Spleen (tissue), 7 donors: ENCODE results near the gene CALM3.

Experiments
- POLR2A ChIP-seq, 3 donors: fragments of 450-650 bp; IDR thresholded peaks; one replicate each; pipeline ENCODE4 v1.5.1; 2017; ENCODE audit warnings: antibody characterized with exemption in 3 of 3, mild to moderate bottlenecking in 1 of 3
- TF ChIP-seq, protein P1 (sequence below), 11 experiments: fragments of 200-600 bp in 7 of 11; fragments of 450-650 bp in 4 of 11; sonication (generic) in 4 of 11; IDR thresholded peaks in 8 of 11; conservative IDR thresholded peaks in 3 of 11; 1 replicate in 7 of 11; 2 replicates in 4 of 11; pipeline versions ENCODE4 v1.4.0 to v1.8.0; 2016 to 2021; ENCODE audit warnings: antibody characterized with exemption in 11 of 11, inconsistent platforms in 4 of 11, mild to moderate bottlenecking in 1 of 11
- donor health status: DM: no; HTN: no; CAD: no; lungs with moderate emphysema.
- donor health status: DM: no; HTN: no; CAD: no.
- donor health status: DM: no; HTN: no; CAD: no.

DNA sequence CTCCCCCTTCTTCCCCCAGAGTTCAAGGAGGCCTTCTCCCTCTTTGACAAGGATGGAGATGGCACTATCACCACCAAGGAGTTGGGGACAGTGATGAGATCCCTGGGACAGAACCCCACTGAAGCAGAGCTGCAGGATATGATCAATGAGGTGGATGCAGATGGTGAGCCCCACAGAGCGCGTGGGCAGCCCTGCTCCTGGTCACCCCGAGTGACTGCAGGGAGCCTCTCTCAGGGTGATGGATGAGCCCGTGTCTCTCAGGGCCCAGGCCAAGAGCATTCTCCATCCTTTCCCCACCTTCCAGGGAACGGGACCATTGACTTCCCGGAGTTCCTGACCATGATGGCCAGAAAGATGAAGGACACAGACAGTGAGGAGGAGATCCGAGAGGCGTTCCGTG is 7.0 kb downstream of the CALM3 start:
- TF ChIP-seq, protein P1, sequence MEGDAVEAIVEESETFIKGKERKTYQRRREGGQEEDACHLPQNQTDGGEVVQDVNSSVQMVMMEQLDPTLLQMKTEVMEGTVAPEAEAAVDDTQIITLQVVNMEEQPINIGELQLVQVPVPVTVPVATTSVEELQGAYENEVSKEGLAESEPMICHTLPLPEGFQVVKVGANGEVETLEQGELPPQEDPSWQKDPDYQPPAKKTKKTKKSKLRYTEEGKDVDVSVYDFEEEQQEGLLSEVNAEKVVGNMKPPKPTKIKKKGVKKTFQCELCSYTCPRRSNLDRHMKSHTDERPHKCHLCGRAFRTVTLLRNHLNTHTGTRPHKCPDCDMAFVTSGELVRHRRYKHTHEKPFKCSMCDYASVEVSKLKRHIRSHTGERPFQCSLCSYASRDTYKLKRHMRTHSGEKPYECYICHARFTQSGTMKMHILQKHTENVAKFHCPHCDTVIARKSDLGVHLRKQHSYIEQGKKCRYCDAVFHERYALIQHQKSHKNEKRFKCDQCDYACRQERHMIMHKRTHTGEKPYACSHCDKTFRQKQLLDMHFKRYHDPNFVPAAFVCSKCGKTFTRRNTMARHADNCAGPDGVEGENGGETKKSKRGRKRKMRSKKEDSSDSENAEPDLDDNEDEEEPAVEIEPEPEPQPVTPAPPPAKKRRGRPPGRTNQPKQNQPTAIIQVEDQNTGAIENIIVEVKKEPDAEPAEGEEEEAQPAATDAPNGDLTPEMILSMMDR (IDR thresholded peaks at IDR 0.05 in 8 of 11, conservative IDR thresholded peaks at IDR 0.05 in 3 of 11): no peak
- no peak for TF ChIP-seq POLR2A (IDR thresholded peaks at IDR 0.05)
